ENCODE data around the gene RSBN1L.

DNA sequence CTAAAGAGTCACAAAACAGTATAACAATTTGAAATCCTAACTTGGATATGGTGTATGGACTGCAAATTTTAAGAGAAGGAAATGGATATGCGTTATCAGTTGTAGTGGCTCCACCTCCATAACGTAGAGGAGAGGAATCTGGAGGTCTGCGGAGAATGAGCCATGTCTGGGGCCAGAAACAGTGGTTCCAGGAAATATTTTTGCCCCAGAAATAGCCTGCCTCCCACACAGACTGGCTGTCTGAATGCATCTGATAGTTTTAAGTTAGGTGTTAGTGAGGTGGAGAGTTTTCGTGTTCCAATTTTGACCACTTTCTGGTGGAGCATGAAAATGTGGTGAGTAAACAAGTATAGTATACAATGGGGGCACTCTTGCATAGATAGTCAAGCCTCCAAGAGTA, 103.9 kb downstream of the RSBN1L start:
- TF ChIP-seq CTCF (IDR thresholded peaks at IDR 0.05; ENCODE audit: insufficient read depth, low read depth, low read length) = no peak
- no peak for TF ChIP-seq EZH2 (IDR thresholded peaks at IDR 0.05; ENCODE audit: insufficient read depth, low read length)

All from astrocyte (in vitro differentiated cells and primary cell).